ENCODE measurements around the gene REPS1.

REPS1 gene

GRCh38 chr6:138920906-138921305, 67.1 kb downstream of the REPS1 start:
- no peak for DNase-seq (ENCODE audit: low read depth)

- DNase-seq (ENCODE audit: low read depth) = no peak
These were observed 73.4 kb downstream of the REPS1 start for GRCh38 chr6:138914701-138915100.

DNA sequence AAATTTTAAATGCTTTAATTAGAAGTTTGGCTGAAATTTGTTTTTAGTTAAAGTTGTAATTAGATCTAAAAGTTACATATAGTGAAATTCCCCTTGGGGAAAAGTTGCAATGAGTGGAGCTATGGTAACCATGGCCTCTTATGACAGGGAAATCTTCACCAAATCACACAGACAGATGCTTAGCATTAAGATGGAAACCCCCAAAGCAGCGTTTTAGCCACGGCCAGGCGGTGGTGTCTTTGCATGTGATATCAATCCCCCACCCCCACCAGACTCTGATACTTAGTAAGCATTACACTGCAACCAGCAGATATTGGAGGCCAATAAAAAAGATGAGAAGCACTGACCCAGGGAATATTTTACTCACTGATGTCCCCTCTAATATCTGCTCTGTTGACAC, 75.7 kb downstream of the REPS1 start:
- no peak for DNase-seq (ENCODE audit: low read depth)

GRCh38 chr6:138909975-138910374, 78.1 kb downstream of the REPS1 start:
- no peak for DNase-seq (ENCODE audit: low read depth)

DNA sequence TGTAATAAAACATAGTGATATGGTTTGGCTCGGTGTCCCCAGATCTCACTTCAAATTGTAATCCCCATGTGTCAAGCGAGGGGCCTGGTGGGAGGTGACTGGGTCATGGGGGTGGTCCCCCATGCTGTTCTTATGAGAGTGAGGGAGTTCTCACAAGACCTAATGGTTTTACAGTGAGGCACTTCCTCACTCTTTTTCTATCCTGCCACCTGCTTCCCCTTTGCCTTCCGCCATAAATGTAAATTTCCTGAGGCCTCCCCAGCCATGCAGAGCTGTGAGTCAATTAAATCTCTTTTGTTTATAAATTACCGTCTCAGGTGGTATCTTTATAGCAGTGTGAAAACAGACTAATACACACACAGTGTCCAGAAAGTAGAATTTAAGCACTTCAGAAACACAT, 78.5 kb downstream of the REPS1 start:
- DNase-seq (ENCODE audit: low read depth) = no peak

- DNase-seq (ENCODE audit: low read depth) = no peak
These were observed 80.9 kb downstream of the REPS1 start for GRCh38 chr6:138907167-138907566.

DNA sequence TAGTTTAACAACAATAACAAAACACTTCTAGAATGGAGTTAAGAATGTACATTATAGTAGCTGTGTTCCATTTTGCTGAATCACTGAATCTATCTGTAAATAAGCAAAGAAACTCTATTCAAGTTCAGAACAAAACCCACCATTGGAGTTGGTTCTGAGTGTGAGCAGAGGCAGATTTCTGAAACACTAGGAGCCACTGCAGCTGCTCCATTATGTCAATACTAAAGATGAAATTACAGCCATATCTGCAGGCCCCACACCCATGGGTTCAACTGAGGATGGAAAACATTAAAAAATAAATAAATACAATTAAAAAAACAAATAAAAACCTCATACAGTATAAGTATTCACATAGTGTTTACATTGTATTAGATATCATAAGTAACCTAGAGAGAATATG, 91.0 kb downstream of the REPS1 start:
- DNase-seq (ENCODE audit: low read depth) = no peak

- DNase-seq (ENCODE audit: low read depth) = no peak
These were observed 91.8 kb downstream of the REPS1 start for GRCh38 chr6:138896104-138896756.

DNA sequence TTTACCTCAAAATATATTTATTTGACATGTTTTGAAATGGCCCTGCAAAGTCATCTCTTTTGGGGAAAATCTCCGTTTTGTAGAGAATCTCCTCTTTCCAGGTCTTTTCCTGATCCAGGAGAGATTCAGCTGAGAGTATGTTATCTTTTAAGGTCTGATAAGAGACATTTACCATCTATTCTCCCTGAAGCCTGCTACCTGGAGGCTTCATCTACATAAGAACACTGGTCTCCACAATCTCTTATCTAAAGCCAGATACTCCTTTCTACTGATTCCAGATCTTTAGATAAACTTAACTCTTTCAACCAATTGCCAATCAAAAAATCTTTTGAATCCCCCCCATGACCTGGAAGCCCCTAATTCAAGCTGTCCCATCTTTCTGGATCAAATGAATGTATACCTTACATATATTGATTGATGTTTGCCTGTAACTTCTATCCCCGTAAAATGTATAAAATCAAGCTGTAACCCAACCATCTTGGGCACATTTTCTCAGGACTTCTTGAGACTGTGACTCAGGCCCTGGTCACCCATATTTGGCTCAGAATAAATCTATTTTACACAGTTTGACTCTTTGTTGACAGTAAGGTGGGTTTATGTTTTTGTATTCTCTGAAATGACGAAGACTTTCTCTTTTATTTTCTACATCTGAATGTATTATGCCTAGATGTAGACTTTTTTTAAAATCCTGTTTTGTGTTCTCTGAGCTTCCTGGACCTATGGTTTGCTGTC, 96.6 kb downstream of the REPS1 start:
- no peak for DNase-seq (ENCODE audit: low read depth)

DNA sequence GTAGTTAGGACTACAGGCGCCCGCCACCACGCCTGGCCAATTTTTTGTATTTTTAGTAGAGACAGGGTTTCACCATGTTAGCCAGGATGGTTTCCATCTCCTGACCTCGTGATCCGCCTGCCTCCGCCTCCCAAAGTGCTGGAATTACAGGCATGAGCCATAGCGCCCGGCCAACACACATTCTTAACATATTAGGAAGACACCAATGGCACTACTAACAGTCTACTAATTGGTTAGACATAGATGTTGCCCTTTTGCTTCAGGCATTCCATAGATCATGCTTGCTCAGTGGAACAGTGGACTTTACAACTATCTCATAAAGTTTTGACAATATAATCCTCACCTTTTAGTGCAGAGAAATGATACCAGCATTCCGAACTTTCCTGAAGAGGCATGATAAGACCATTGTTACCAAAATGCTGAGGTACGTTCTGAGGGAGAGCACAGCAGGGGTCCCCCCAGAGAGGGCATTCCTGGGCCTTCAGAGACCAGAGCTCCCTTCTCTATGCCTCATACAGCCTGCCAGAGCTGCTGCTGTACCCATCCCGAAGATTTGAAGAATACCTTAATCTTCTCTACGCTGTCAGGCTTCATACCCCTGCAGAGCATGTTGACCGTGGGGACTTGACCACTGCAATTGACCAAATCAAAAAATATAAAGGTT, 102.8 kb downstream of the REPS1 start:
- no peak for DNase-seq (ENCODE audit: low read depth)

DNA sequence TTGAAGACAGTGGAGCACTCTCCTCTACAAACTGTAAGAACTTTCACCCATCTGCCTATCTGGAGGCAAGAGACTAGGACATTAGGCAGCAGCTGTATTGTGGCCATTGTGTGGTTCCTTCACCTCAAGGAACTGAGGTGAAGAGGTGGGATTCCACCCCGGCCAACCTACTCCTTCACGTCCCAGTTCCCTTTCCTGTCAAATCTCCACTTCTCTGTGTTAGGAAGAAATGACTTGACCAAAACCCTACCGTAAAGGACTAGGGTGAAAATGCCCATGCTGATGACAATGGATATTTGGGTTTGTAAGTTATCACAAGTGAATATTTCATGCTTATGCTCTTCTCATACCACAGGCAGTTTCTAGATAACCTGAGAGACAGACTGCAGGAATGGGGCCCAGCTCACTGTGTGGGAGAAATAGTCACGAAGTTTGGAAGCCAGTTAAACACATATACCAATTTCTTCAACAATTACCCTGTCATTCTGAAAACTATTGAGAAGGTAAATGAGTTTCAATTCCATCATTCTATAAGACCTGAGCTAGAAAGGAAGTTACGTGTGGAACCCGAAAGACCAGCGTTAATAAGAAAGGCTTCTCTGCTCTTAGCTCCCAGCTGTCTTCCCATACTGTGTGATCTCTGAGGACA, 105.6 kb downstream of the REPS1 start:
- no peak for DNase-seq (ENCODE audit: low read depth)

DNA sequence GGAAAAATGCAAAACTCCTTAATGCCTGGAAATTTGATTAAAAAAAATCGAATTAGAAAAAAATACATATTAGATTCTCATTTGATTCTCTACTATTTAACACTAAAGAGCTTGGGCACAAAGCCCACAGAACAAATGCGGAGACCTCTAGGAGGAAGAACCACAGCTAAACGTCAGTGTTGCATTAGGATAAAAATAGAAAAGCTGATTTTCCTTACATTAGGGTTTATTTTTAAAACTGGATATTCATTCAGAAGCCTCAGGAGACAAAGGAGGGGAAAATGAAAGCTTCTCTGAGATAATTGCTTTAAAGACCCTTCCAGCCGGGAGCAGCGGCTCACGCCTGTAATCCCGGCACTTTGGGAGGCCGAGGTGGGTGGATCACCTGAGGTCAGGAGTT, 114.9 kb downstream of the REPS1 start:
- DNase-seq (ENCODE audit: low read depth) = no peak

- DNase-seq (ENCODE audit: low read depth) = no peak
These were observed 118.7 kb downstream of the REPS1 start for GRCh38 chr6:138869398-138869797.

DNA sequence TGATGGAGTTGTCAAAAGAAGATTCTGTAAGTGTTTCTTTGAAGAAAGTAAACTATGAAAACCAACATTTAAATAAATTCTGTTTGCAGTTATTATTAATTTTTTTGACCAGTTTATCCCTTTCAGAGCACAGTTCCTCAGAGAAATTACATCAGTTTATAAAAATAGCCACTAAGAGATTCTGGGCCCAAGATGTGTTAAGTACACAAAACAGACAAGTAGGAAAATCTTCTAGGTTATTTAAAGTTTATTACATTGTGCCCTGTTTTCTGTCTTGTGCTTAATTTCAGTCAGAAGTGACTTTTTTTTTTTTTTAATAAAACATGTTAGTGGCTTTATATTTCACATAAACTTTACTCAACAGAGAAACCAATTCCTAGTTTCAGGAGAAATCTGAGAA, 119.9 kb downstream of the REPS1 start:
- no peak for DNase-seq (ENCODE audit: low read depth)

DNA sequence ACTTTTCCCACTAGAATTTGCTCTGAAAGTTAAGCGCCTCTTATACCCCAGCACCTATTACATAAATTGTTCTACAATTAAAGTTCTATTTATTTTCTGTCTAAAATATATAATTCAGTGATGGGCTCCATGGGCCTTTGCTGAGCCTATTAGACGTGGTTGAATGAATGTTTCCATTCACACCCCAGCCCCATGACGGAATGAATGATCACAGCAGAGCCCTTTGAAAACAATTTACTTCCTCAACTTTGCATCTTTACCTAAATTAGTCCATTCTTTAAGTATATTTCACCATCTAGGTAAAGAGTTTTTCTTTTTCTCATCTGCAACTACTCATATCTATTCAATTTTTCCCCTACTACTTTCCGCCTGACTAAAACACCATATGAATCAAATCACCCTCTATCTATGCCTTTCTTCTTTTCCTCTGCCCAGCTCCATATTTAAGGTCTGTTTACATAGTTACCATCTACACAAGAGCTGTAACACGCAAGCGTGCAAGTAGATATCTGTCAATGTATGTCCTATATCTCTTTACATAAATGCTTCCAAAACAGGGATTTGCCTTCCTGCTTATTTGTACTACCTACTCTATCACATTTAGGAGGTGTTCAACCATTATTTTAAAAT, 122.5 kb downstream of the REPS1 start:
- no peak for DNase-seq (ENCODE audit: low read depth)

GRCh38 chr6:138864343-138864890, 123.6 kb downstream of the REPS1 start:
- no peak for DNase-seq (ENCODE audit: low read depth)

- no peak for DNase-seq (ENCODE audit: low read depth)
These were observed 124.7 kb downstream of the REPS1 start for GRCh38 chr6:138863321-138863720.

DNA sequence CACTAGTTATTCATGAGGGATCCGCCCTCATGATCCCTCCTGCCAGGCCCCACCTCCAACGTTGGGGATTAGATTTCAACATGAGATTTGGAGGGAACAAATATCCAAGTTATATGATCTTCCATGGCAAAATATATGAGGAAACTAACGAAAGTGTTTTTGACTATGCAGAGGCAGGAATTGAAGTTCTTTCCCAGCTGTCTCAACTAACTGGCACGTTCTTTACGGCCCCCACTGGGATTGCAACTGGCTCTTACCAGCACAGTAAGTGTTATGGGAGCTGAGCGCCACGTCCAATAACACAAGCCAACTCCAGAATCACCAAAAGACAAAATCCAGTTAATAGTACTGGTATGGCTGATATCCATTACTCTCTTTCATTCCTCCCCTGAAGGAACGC, 125.6 kb downstream of the REPS1 start:
- DNase-seq (ENCODE audit: low read depth) = no peak

- no peak for DNase-seq (ENCODE audit: low read depth)
These were observed 130.3 kb downstream of the REPS1 start for GRCh38 chr6:138857775-138858174.

DNA sequence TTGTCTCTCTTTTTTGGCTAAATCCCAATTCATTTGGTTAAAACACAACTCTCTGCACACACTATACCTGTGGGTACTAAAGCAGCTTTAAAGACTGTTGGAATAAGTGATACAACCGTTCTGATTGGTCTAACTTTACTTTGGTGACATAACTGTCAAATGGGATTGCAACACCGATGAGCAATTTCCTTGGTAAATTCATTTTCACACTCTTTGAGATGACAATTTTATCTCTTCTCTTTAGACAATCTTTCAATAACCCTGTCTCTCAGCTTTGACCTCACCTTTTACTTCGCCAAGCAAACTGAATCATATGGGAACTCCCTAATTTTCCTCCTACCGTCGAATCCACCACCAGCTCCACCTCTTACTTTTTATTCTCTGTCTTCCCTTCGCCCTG, 131.4 kb downstream of the REPS1 start:
- DNase-seq (ENCODE audit: low read depth) = no peak

Data from activated T-cell treated with anti-CD3 and anti-CD28 coated beads for 1 hour (primary cell).